Osteoblast (primary cell): ENCODE data around the gene DNMT3A. TPM values are rescaled to one million over a fixed set of nuclear protein-coding genes. Genes with fewer than 3 reads are reported as not detected.

ENCODE experiments used
- DNase-seq: peaks from one replicate; pipeline ENCODE4 v3.0.0; 2011; ENCODE audit warnings: low spot score, mixed read lengths; ENCODE audit not compliant: insufficient read length; ENCODE audit errors: missing footprints
- H2AFZ ChIP-seq: 2 replicates; pipeline ENCODE4 v1.6.0; 2011; ENCODE audit warnings: mild to moderate bottlenecking, low read length
- H3K27ac ChIP-seq: 2 replicates; pipeline ENCODE4 v1.5.1; 2011; ENCODE audit warnings: mild to moderate bottlenecking, low read depth, low read length, moderate library complexity
- H3K27me3 ChIP-seq: 2 replicates; pipeline ENCODE4 v1.6.0; 2012; ENCODE audit warnings: mild to moderate bottlenecking, control low read depth, inconsistent platforms, low read length, moderate library complexity; ENCODE audit not compliant: insufficient read depth
- H3K36me3 ChIP-seq: 2 replicates; pipeline ENCODE4 v1.5.1; 2011; ENCODE audit warnings: mild to moderate bottlenecking, low read length, control low read depth, moderate library complexity; ENCODE audit not compliant: insufficient read depth
- H3K4me1 ChIP-seq: 2 replicates; pipeline ENCODE4 v1.5.1; 2011; ENCODE audit warnings: mild to moderate bottlenecking, low read length, control low read depth, moderate library complexity; ENCODE audit not compliant: insufficient read depth
- H3K4me2 ChIP-seq: 2 replicates; pipeline ENCODE4 v1.6.0; 2011; ENCODE audit warnings: mild to moderate bottlenecking, low read length; ENCODE audit not compliant: insufficient read depth
- H3K4me3 ChIP-seq: fragments of 200-600 bp; sonication (generic); 3 replicates; pipeline ENCODE4 v1.5.1; 2012; ENCODE audit warnings: mild to moderate bottlenecking, low read length, inconsistent platforms; ENCODE audit not compliant: insufficient read depth
- H3K79me2 ChIP-seq: 2 replicates; pipeline ENCODE4 v1.6.0; 2012; ENCODE audit warnings: mild to moderate bottlenecking, low read length, control low read depth, inconsistent platforms; ENCODE audit not compliant: insufficient read depth
- H3K9me3 ChIP-seq: 2 replicates; pipeline ENCODE4 v1.5.1; 2011; ENCODE audit warnings: low read depth, low read length, control low read depth
- H4K20me1 ChIP-seq: 2 replicates; pipeline ENCODE4 v1.6.0; 2012; ENCODE audit warnings: mild to moderate bottlenecking, low read length, control low read depth; ENCODE audit not compliant: insufficient read depth
- CTCF ChIP-seq: IDR thresholded peaks from 2 replicates; pipeline ENCODE4 v1.5.1; 2011; ENCODE audit warnings: mild to moderate bottlenecking, low read depth, low read length, moderate library complexity; ENCODE audit errors: extremely low read depth
- total RNA-seq: library from RNA; depleted of rRNA; stranded (reverse); fragments of >200 nt; gene quantifications from 2 replicates; pipeline ENCODE4 v1.2.3, GENCODE V29; 2012

The DNMT3A gene
- total RNA-seq, 1 donor, result 18.5 TPM

GRCh38 chr2:25330937-25331336 is 10.8 kb downstream of the DNMT3A start:
- no peak for DNase-seq
- H3K79me2 ChIP-seq, result peaks cover 35% of the 10 kb centered on the region
- H3K36me3 ChIP-seq, result no peaks in the 10 kb centered on the region
- H3K4me2 ChIP-seq, result no peak overlapping the region
- no peak overlapping the region for H3K27ac ChIP-seq
- H3K4me1 ChIP-seq, result no peaks in the 10 kb centered on the region
- no peak for TF ChIP-seq CTCF
- no peak overlapping the region for H3K4me3 ChIP-seq
- H3K27me3 ChIP-seq, result no peaks in the 10 kb centered on the region
- peaks cover 74% of the 10 kb centered on the region for H4K20me1 ChIP-seq
- no peak overlapping the region for H2AFZ ChIP-seq
- H3K9me3 ChIP-seq, result peaks cover 14% of the 10 kb centered on the region

DNA sequence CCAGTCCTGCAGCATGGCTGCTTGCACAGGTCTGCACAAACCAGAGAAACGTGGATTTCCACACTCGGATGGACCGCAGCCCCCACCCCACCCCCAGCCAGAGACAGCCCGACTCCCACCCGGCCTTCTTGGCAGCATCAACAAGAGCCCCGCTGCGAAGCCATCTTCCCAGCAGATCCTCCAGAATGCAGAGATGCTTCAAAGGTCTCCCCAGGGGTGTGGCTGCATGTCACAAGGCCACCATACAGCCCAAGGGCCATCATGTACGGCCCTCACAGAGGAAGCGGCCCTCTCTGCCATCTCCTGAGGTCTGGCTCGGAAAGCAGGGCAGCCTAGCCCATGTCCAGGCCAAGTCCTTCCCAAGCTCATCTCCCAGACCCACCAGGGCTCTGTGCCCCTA is 11.5 kb downstream of the DNMT3A start:
- Histone ChIP-seq H3K4me2 (no peak overlapping the region), H2AFZ (no peak overlapping the region), H3K27ac (no peak overlapping the region), H3K9me3 (peaks cover 14% of the 10 kb centered on the region), H3K4me3 (no peak overlapping the region), H3K36me3 (no peaks in the 10 kb centered on the region), H3K79me2 (peaks cover 33% of the 10 kb centered on the region), H3K4me1 (peaks cover 2% of the 10 kb centered on the region), H4K20me1 (peaks cover 76% of the 10 kb centered on the region), H3K27me3 (no peaks in the 10 kb centered on the region)
- DNase-seq, result no peak
- TF ChIP-seq CTCF, result no peak

DNA sequence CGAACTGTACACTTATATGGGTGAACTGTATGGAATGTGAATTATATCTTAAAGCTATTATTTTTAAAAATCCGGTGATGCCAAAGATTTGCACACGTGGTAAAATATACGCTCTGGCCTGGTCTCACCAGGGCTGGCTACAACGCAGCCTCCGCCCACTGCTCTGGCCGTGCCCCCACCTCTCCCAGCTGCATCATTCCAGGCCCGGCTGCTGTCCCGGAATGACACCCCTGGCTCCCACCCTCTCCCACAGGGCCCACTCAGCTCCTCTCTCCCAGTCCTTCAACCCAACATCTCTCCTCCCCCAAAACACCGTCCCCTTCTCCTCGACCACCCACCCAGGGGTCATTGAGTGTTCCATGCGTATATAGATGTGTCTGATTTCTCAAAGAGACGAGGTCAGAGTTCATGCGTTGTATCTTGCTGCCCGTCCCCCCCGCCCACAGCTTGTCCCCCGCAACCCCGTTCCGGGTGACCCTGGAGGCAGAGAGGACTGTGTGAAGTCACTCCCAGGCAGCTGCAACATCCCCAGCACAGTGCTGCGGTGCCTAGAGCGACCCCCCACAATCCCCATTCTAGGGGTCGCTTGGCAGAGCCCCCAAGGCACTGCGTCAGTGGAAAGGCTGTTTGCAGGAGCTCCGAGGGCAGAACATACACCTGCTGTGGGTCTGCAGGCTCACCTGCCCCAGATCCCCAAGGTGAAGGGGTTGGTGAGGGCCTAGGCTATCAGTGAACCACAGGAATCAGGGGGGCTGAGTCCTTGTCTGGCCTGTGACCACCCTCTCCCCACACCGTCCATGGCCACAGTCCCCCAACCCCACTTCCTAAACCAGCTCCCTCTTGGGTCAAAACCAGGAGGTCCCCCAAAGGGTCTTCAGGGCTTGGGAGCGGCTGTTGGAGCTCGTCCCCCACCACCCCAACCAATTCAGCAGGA is 13.3 kb downstream of the DNMT3A start:
- DNase-seq, result no peak
- Histone ChIP-seq H3K4me2 (no peak overlapping the region), H3K4me3 (no peak overlapping the region), H4K20me1 (peaks cover 74% of the 10 kb centered on the region), H3K36me3 (no peaks in the 10 kb centered on the region), H3K79me2 (peaks cover 43% of the 10 kb centered on the region), H3K9me3 (peaks cover 14% of the 10 kb centered on the region), H2AFZ (no peak overlapping the region), H3K4me1 (peaks cover 8% of the 10 kb centered on the region), H3K27me3 (no peaks in the 10 kb centered on the region), H3K27ac (no peak overlapping the region)
- TF ChIP-seq CTCF, result no peak

GRCh38 chr2:25326326-25327013 is 15.3 kb downstream of the DNMT3A start:
- H3K9me3 ChIP-seq, result peaks cover 14% of the 10 kb centered on the region
- no peak overlapping the region for H3K27ac ChIP-seq
- peaks cover 72% of the 10 kb centered on the region for H4K20me1 ChIP-seq
- peaks cover 13% of the 10 kb centered on the region for H3K4me1 ChIP-seq
- no peak overlapping the region for H2AFZ ChIP-seq
- H3K36me3 ChIP-seq, result no peaks in the 10 kb centered on the region
- TF ChIP-seq CTCF, result no peak
- no peaks in the 10 kb centered on the region for H3K27me3 ChIP-seq
- H3K4me3 ChIP-seq, result no peak overlapping the region
- no peak for DNase-seq
- H3K79me2 ChIP-seq, result peaks cover 46% of the 10 kb centered on the region
- no peak overlapping the region for H3K4me2 ChIP-seq
